ENCODE measurements around the gene GPC5. TPM values are rescaled to one million over a fixed set of nuclear protein-coding genes. Genes with fewer than 3 reads are reported as not detected.
"Not testable (repeated sequence)": the region's sequence is repeated elsewhere in the genome, so short reads cannot be mapped to it uniquely, and the experiment has no call there.

The GPC5 gene
- polyA plus RNA-seq, 2 of the 4 experiments (the other 2 are of a cell fraction), result not detected

DNA sequence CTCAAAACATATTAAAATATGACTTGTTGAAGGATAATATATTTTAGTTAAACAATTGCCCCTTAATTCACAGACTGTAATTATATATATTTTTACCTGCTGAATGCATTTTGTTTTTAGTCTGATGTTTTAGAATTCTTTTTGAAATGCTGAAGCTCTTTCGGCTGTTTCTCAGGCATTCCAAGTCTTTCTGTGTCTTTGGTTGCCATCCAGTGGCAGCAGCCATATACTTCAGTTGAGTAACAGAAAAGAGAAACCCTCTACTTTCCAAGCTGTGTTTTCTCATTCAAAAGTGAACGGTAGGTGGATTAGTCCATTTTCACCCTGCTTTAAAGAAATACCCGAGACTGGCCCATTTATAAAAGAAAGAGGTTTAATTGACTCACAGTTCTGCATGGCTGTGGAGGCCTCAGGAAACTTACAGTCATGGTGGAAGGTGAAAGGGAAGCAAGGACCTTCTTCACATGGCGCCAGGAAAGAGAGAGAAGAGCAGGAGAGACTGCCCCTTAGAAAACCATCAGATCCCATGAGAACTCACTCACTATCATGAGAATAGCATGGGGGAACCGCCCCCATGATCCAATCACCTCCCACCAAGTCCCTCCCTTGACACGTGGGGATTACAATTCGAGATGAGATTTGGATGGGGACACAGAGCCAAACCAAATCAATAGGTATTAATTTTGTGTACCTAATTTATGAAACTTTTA is 383.7 kb downstream of the GPC5 start:
- H3K4me1 ChIP-seq; H3K4me2 ChIP-seq; FAIRE-seq; ATAC-seq; H3K9me3 ChIP-seq; H3K4me3 ChIP-seq; H3K27ac ChIP-seq; POLR2A ChIA-PET; CTCF ChIA-PET; DNase-seq (ENCODE audit: low read depth in 1 of 2, low spot score in 1 of 2): not testable (repeated sequence)
- 0 out of 5 replicates have a peak, but pooled peaks of 1 of the 2 experiments have one; percentile 8 for TF ChIP-seq RAD21 (conservative IDR thresholded peaks at IDR 0.05 in 1 of 2, IDR thresholded peaks at IDR 0.05 in 1 of 2)
- WGBS (ENCODE audit: missing lambda C conversion rate), result 12% methylated on average over 7 of the region's 7 CpGs

GRCh38 chr13:91785431-91786119 is 387.2 kb downstream of the GPC5 start:
- no peak overlapping the region for H3K4me2 ChIP-seq
- FAIRE-seq (no peak), DNase-seq (ENCODE audit: low read depth in 1 of 2, low spot score in 1 of 2) (no peak), ATAC-seq (no peak)
- no peaks in the 10 kb centered on the region for H3K4me1 ChIP-seq
- WGBS (ENCODE audit: missing lambda C conversion rate), result 20% methylated on average over 5 of the region's 5 CpGs
- ChIA-PET CTCF (no interaction called here), POLR2A (no interaction called here)
- H3K9me3 ChIP-seq, result no peaks in the 10 kb centered on the region
- H3K27ac ChIP-seq, result no peak overlapping the region
- H3K4me3 ChIP-seq, result no peak overlapping the region
- no peak for TF ChIP-seq PBX3 (IDR thresholded peaks at IDR 0.05)

- ATAC-seq (no peak), FAIRE-seq (no peak), DNase-seq (ENCODE audit: low read depth in 1 of 2, low spot score in 1 of 2) (no peak)
- Histone ChIP-seq H3K4me1 (no peaks in the 10 kb centered on the region), H3K27ac (no peak overlapping the region), H3K9me3 (no peaks in the 10 kb centered on the region), H3K4me2 (no peak overlapping the region), H3K4me3 (no peak overlapping the region)
- CTCF ChIA-PET, result no interaction called here
- WGBS (ENCODE audit: missing lambda C conversion rate), result 6% methylated on average over 1 of the region's 1 CpG
- TF ChIP-seq NR3C1 (IDR thresholded peaks at IDR 0.05) (no peak), CHD4 (IDR thresholded peaks at IDR 0.05; ENCODE audit: borderline replicate concordance) (no peak), PHF8 (IDR thresholded peaks at IDR 0.05; ENCODE audit: borderline replicate concordance, low read depth) (no peak), HEYL (CRISPR knock-in tag; IDR thresholded peaks at IDR 0.05) (no peak), MYC (IDR thresholded peaks at IDR 0.05; ENCODE audit: borderline replicate concordance, low read length) (no peak)
- POLR2A ChIA-PET, result no interaction called here
Observed at GRCh38 chr13:91792054-91792453, 393.6 kb downstream of the GPC5 start.

DNA sequence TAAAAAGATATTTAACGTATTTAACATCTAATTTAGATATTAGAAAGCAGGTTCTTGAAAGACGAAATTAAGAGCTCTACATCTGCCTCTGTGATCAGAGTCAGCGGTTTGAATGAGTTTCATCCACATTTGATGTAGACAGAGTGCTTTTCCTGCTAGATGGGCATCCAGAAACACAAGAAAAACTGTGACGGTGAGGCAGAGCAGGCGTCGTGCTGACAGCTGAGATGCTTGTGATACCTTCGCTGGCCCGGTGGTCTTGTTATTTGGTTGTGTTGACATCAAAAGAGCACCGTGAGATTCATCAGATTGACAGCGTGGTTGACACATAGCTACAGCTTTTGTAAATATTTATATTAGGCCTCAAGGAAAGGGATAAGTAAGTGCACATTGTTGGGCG is 399.1 kb downstream of the GPC5 start:
- 9% methylated on average over 11 of the region's 11 CpGs for WGBS (ENCODE audit: missing lambda C conversion rate)
- Histone ChIP-seq H3K4me1 (no peaks in the 10 kb centered on the region), H3K9me3 (no peaks in the 10 kb centered on the region), H3K4me3 (no peak overlapping the region), H3K4me2 (no peak overlapping the region), H3K27ac (no peak overlapping the region)
- TF ChIP-seq FOSB (CRISPR knock-in tag; IDR thresholded peaks at IDR 0.05) (no peak), POLR2A (IDR thresholded peaks at IDR 0.05; ENCODE audit: low read length) (no peak), EHF (CRISPR knock-in tag; IDR thresholded peaks at IDR 0.05) (no peak), GATA3 (IDR thresholded peaks at IDR 0.05; ENCODE audit: borderline replicate concordance) (no peak), KDM1A (IDR thresholded peaks at IDR 0.05; ENCODE audit: low read depth) (no peak), HEYL (CRISPR knock-in tag; IDR thresholded peaks at IDR 0.05) (no peak), HOXB5 (CRISPR knock-in tag; IDR thresholded peaks at IDR 0.05) (no peak), MAZ (IDR thresholded peaks at IDR 0.05; ENCODE audit: borderline replicate concordance, low read depth, low read length) (no peak)
- TF ChIP-seq, protein P1, sequence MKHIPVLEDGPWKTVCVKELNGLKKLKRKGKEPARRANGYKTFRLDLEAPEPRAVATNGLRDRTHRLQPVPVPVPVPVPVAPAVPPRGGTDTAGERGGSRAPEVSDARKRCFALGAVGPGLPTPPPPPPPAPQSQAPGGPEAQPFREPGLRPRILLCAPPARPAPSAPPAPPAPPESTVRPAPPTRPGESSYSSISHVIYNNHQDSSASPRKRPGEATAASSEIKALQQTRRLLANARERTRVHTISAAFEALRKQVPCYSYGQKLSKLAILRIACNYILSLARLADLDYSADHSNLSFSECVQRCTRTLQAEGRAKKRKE (CRISPR knock-in tag; IDR thresholded peaks at IDR 0.05; ENCODE audit: low read depth), result no peak
- TF ChIP-seq, protein P2, sequence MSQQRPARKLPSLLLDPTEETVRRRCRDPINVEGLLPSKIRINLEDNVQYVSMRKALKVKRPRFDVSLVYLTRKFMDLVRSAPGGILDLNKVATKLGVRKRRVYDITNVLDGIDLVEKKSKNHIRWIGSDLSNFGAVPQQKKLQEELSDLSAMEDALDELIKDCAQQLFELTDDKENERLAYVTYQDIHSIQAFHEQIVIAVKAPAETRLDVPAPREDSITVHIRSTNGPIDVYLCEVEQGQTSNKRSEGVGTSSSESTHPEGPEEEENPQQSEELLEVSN (IDR thresholded peaks at IDR 0.05; ENCODE audit: borderline replicate concordance, low read depth), result no peak
- ChIA-PET CTCF (no interaction called here), POLR2A (no interaction called here)
- DNase-seq (ENCODE audit: low read depth in 1 of 2, low spot score in 1 of 2), result no peak
- ATAC-seq, result no peak
- no peak for FAIRE-seq

DNA sequence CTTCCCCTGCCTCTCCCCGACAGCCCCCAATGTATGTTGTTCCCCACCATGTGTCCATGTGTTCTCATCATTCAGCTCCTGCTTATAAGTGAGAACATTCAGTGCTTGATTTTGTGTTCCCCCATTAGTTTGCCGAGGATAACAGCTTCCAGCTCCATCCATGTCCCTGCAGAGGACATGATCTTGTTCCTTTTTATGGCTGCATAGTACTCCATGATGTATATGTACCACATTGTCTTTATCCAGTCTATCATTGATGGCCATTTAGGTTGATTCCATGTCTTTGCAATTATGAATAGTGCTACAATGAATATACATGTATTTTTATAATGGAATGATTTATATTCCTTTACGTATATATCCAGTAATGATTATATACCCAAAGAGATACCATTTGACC is 399.9 kb downstream of the GPC5 start:
- FAIRE-seq; H3K9me3 ChIP-seq; ATAC-seq; H3K4me3 ChIP-seq; H3K4me1 ChIP-seq; H3K4me2 ChIP-seq; POLR2A ChIA-PET; H3K27ac ChIP-seq; DNase-seq (ENCODE audit: low read depth in 1 of 2, low spot score in 1 of 2); CTCF ChIA-PET: not testable (repeated sequence)
- WGBS (ENCODE audit: missing lambda C conversion rate), result 7% methylated on average over 3 of the region's 3 CpGs

GRCh38 chr13:91801772-91802171 is 403.4 kb downstream of the GPC5 start:
- DNase-seq (ENCODE audit: low read depth in 1 of 2, low spot score in 1 of 2); H3K4me2 ChIP-seq; FAIRE-seq; CTCF ChIA-PET; ATAC-seq; H3K27ac ChIP-seq; H3K9me3 ChIP-seq; H3K4me3 ChIP-seq; POLR2A ChIA-PET; H3K4me1 ChIP-seq: not testable (repeated sequence)
- 15% methylated on average over 3 of the region's 3 CpGs for WGBS (ENCODE audit: missing lambda C conversion rate)

Data from A549 (cell line).